Measurements from ENCODE around the gene NAE1.
"Not testable (repeated sequence)": the region's sequence is repeated elsewhere in the genome, so short reads cannot be mapped to it uniquely, and the experiment has no call there.

NAE1 gene

GRCh38 chr16:66830422-66831404, at the start of gene NAE1:
NAE1 (minus strand) TSS chr16:66830976; CDS start chr16:66830899, 77 bp downstream.
- in situ Hi-C loops (cut with HindIII; ENCODE audit: low pct_ligation_motif_present, low pct_unique_long_range_greater_than_20kb, low sequenced_read_pairs): no loop called here
- peak; percentile 93 for DNase-seq

- DNase-seq: no peak
- in situ Hi-C loops (cut with HindIII; ENCODE audit: low pct_ligation_motif_present, low pct_unique_long_range_greater_than_20kb, low sequenced_read_pairs): no loop called here
Measured at GRCh38 chr16:66878067-66878466, 47.3 kb upstream of the NAE1 start.

- in situ Hi-C loops (cut with HindIII; ENCODE audit: low pct_ligation_motif_present, low pct_unique_long_range_greater_than_20kb, low sequenced_read_pairs): no loop called here
- peak; percentile 81 for DNase-seq
Measured at GRCh38 chr16:66874079-66874775, 43.5 kb upstream of the NAE1 start.

DNA sequence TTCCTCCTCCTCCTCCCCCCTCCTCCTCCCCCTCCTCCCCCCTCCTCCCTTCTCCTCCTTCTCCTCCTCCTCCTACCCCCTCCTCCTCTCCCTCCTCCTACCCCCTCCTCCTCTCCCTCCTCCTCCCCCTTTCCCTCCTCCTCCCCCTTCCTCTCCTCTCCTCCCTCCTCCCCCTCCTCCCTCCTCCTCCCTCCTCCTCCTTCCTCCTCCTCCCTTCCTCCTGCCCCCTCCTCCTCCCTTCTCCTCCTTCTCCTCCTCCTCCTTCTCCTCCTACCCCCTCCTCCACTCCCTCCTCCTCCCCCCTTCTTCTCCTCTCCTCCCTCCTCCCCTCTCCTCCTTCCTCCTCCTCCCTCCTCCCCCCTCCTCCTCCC, 42.9 kb upstream of the NAE1 start:
- in situ Hi-C loops (cut with HindIII; ENCODE audit: low pct_ligation_motif_present, low pct_unique_long_range_greater_than_20kb, low sequenced_read_pairs): no loop called here
- no peak for DNase-seq

DNA sequence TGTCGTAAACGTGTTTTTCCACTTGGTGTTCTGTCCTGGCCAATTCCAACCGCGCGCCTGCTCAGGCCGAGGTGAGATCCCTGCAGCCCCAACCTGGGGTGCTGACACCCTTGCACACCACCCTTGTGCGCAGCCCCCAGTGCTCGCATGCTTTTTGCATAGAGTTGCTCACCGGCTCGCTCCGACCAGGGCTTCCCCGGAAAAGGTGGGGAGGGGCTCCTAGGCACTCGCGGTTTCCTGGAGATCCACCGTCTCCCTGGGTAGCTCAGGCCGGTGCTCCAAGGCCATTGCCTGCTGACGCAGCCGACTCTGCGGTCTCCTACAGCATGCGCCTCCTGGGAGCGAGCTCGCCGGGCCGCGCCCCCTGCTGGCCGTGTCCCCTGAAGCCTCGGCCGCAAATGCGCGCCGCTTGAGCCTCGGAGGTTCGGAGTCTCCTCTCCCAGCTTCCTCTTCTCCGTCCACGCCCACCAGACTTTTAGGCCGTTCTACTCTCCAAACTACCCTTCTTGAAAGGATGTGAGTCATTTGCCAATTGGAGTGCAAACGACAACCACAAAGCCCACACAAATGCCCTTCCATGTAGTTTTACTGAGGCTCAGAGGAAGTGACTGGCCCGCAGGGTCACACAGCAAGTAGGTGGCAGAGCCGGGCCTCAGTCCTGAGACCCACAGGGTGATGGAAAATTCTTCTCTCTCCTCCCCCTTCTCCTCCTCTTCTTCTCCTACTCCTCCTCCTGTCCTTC, 42.3 kb upstream of the NAE1 start:
- peak; percentile 100 for DNase-seq
- in situ Hi-C loops (cut with HindIII; ENCODE audit: low pct_ligation_motif_present, low pct_unique_long_range_greater_than_20kb, low sequenced_read_pairs): no loop called here

- in situ Hi-C loops (cut with HindIII; ENCODE audit: low pct_ligation_motif_present, low pct_unique_long_range_greater_than_20kb, low sequenced_read_pairs): no loop called here
- no peak for DNase-seq
Measured at GRCh38 chr16:66872559-66872942, 41.8 kb upstream of the NAE1 start.

GRCh38 chr16:66871840-66872239, 41.1 kb upstream of the NAE1 start:
- DNase-seq: no peak
- in situ Hi-C loops (cut with HindIII; ENCODE audit: low pct_ligation_motif_present, low pct_unique_long_range_greater_than_20kb, low sequenced_read_pairs): no loop called here

- DNase-seq; in situ Hi-C loops (cut with HindIII; ENCODE audit: low pct_ligation_motif_present, low pct_unique_long_range_greater_than_20kb, low sequenced_read_pairs): not testable (repeated sequence)
Measured at GRCh38 chr16:66871363-66871762, 40.6 kb upstream of the NAE1 start.

- no peak for DNase-seq
- in situ Hi-C loops (cut with HindIII; ENCODE audit: low pct_ligation_motif_present, low pct_unique_long_range_greater_than_20kb, low sequenced_read_pairs): no loop called here
Measured at GRCh38 chr16:66869424-66869823, 38.6 kb upstream of the NAE1 start.

GRCh38 chr16:66863707-66864106, 32.9 kb upstream of the NAE1 start:
- no peak for DNase-seq
- in situ Hi-C loops (cut with HindIII; ENCODE audit: low pct_ligation_motif_present, low pct_unique_long_range_greater_than_20kb, low sequenced_read_pairs): no loop called here

DNA sequence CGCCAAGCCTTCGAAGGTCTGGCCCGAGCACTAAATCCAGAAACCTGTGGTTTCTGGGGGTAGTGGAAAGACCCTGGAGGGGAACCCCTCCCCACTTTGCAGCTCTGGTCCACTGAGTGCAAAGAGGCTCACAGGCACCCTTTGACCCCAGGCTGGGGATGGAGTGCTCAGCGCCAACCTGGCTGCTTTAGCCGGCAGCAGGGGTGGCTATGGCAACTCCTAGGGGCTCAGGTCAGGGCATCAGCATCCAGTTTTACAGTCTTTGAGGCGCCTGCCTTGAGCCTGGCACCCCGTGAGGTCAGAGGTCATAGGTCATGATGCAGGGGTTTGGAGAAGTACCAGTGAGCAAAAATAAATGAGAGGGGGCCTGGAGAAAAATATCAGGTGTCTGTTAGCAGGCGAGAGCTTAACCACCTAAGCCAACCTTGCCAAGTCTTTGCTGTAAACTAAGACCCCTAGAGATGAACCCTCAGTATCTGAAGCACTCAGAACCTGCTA, 31.3 kb upstream of the NAE1 start:
- in situ Hi-C loops (cut with HindIII; ENCODE audit: low pct_ligation_motif_present, low pct_unique_long_range_greater_than_20kb, low sequenced_read_pairs): no loop called here
- DNase-seq: no peak

DNA sequence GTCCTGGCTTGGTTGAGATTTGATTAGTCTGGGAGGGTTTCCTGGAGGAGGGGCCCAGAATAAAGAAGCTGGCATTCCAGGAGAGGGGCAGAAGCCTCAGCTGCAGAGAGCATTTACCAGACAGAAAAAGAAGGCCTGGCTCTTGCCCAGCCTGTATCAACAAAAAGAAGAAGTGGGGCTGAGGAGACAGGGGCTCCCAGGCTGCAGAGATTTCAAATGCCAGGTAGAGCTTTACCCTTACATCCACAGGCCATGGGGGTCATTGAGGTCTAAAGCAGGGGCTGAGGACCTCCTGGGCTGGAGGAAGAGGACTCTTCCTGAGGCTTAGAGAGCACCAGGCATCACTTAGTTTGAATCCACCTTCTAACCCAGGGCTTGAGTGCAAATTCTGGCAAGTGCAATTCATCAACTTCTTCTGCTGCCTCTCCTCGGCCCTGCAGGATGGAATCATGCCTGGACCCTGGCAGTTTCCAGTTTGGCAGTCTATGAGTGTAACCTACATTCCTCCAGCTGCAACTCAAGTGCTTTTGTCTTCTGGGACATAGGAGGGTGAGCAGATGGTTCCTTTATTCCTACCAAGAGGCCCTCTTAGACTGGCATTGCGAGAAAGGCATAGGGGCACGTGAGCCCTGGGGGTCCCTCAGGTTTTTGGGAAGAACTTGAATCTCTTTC, 28.8 kb upstream of the NAE1 start:
- DNase-seq: no peak
- in situ Hi-C loops (cut with HindIII; ENCODE audit: low pct_ligation_motif_present, low pct_unique_long_range_greater_than_20kb, low sequenced_read_pairs): no loop called here

DNA sequence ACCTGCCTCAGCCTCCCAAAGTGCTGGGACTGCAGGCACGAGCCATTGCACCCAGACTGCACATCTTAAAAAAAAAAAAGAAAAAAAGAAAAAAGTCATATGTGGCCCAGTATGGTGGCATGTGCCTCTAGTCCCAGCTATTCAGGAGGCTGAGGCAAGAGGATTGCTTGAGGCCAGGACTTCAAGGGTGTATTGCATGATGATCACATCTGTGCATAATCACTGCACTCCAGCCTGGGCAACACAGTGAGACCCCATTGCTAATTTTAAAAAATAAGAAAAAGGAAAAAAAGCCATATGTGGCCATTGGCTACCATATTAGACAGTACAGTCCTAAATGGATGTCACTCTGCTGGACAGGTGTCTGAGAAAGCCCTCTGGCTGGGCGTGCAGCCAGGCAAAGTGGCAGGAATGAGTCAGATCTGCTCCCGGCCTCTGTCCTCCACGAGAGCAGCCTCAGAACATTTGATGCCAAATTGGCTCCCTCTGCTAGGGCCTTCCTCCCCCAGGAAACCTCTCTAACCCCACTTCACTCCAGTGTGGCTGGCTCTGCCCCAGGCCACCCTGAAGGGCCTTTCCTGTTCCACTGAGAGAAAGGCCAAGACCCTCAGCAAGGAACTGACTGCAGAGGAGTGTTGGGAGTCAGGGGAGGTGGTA, 28.1 kb upstream of the NAE1 start:
- DNase-seq: peak; percentile 61
- in situ Hi-C loops (cut with HindIII; ENCODE audit: low pct_ligation_motif_present, low pct_unique_long_range_greater_than_20kb, low sequenced_read_pairs): no loop called here

DNA sequence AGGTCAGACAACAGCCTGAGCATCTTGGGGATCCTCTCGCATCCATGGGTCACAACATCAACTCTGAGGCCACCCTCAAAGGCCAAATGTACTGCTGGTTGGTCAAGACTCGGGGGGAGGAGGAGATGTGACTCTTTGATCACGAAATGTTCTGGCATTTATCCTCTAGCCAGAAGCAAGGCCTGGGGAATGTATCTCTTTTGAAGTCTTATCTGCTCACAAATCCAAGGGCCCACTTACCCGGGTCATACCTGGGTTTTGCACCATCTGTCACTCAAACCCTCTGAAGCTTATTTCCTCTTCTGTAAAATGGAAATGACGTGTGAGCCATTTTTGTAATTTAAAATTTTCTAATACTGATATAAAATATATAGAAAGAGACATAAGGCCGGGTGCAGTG, 26.7 kb upstream of the NAE1 start:
- in situ Hi-C loops (cut with HindIII; ENCODE audit: low pct_ligation_motif_present, low pct_unique_long_range_greater_than_20kb, low sequenced_read_pairs): no loop called here

DNA sequence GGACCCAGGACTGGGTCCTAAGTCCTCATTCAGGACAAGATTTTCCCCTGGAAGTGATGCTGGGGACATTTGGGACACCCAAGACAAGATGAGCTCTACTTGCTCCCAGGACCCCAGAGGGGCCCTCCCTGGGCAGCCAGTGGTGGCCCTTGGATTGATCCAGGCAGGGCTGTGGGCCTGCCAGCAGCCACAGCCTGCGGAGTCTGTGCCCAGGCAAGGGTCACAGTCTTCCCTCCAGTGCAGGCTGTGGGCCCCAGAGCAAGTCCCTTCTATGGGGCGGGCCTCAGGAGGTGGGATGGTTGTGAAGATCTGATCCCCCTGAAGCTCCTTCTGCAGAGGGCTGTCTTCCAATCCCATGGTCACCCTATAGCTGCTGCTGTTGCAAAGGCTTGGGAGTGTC, 26.0 kb upstream of the NAE1 start:
- no peak for DNase-seq
- in situ Hi-C loops (cut with HindIII; ENCODE audit: low pct_ligation_motif_present, low pct_unique_long_range_greater_than_20kb, low sequenced_read_pairs): no loop called here

More for the DNA sequence above, 26.7 kb upstream of the NAE1 start:
- no peak for DNase-seq

GRCh38 chr16:66856184-66856730, 25.5 kb upstream of the NAE1 start:
- in situ Hi-C loops (cut with HindIII; ENCODE audit: low pct_ligation_motif_present, low pct_unique_long_range_greater_than_20kb, low sequenced_read_pairs): no loop called here
- DNase-seq: no peak

DNA sequence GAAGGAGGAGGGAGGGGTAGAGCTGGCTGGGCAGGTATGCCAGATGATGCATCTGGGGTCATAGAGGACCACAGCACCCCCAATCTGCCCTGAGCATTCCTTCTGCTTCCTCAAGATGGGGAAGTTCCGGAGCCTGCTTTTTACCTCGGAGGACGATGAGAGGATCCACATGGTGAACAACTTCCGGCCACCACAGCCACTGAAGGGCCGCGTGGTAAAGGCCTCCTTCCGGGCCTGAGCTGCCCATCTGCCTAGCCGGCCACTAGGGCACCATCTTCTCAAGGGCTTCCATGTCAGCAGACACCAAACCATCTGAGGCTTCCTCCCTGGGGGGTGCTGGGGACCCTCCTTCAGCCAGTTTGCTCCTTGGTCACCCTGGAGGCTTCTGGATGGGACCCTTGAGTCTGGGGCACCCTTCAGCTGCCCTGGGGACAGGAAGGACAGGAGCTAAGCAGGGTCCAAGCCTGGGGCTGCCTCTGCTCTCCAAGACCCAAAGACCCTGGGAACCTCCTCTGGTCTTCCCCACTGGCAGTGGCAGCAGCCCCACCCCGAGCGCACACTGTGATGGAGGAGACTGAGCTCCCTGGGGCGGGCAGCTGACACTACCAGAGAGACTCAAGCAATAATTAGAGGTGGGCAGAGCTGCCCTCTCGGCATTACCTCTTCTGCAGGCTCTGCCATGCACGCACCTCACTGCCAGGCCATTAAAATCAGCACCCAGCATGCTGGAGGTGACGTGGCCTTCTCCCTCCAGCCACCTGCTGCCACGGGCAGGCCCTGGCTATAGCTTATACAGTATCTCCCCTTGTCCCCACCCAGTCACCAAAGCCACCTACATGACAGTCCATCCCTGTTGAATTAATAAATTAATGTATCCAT, 22.7 kb upstream of the NAE1 start:
- DNase-seq: no peak
- in situ Hi-C loops (cut with HindIII; ENCODE audit: low pct_ligation_motif_present, low pct_unique_long_range_greater_than_20kb, low sequenced_read_pairs): no loop called here
